Effector CD4-positive, alpha-beta T cell (primary cell): ENCODE results near the gene NCEH1.
"Not testable (repeated sequence)": the region's sequence is repeated elsewhere in the genome, so short reads cannot be mapped to it uniquely, and the experiment has no call there.

Experiments
- DNase-seq: peaks from one replicate; pipeline ENCODE4 v3.0.0-alpha.2; 2020

The NCEH1 gene

DNA sequence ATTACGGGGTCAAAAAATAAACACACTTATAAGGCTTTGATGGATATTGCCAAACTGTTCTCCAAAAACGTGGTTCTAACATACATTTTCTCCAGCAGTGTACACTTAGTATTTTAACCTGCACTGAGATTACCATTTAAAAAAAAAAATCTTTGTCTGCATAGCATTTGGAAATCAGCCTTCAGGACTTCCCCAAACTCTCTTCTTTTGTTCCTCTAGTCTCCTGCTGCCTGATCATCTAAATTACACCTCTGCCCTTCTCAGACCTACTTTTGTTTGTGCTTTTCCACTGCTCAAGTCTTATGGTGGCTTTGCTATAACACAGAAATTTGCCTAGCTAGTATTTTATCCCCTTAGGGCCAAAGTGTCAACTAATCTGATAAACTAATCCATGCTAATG is 3.8 kb downstream of the NCEH1 start:
- DNase-seq: no peak

DNA sequence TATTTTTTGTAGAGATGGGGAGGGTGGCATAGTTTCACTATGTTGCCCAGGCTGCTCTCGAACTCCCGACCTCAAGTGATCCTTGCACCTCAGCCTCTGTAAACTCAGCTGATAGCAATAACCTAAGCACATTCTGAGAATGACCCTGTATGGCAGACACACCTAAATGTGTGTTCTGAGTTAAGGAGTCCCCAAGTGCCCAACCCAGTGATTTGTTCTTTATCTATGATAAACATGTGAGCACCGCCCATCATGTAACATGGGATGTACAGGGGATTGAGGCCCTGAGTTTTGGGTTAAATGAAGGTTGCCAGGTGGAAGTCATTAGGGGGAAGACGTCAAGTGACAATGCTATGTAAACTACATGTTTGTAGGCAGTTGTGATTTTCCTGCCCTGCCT is 5.7 kb downstream of the NCEH1 start:
- DNase-seq: no peak

DNA sequence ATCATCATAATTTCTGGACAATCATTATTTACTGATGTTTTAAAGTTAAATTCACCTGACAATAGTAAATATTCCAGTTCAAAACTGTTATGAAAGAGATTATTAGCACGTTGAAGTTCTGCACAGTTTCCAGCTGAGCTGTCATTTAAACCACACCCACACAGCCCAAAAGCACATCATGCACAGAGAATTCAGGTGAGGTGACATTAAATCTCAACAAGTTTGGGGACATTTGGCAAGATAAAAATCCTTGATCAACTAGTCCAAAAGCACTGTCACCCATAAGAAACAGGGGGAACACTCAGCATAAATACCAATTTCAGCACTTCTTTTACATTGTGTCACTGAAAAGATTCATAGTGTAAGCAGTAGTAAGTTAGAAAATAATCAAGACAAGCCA is 6.9 kb downstream of the NCEH1 start:
- DNase-seq: no peak

DNA sequence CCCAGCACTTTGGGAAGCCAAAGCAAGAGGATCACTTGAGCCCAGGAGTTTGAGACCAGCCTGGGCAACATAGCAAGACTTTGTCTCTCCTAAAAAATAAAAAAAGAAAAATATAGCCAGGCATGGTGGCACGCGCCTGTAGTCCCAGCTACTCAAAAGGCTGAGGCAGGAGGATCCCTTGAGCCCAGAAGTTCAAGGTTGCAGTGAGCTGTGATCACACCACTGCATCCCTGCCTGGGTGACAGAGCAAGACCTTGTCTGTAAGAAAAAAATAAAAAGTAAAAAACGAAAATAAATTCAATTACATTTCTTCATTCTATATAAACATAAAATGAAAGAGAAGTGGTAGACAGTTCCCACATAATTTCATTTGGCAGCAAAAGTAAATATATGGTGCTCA is 8.1 kb downstream of the NCEH1 start:
- not testable (repeated sequence) for DNase-seq

DNA sequence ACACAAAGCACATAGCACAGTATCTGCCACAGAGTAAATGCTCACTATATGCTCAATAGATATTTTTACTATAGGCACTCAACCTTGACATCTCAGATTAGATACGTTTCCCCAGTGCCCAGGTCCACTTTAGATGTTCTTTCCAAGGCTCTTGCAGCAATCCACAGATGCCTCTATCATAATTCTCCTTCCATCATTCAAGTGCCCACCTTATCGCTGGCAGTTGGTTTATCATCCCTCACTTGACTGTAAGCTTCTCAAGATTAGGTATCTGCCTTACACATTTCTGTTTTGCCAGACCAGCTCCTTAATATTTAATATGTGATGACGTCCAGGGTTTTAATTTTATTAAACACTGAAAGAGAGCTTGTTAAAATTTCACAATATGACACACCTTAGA is 8.6 kb downstream of the NCEH1 start:
- DNase-seq: no peak

DNA sequence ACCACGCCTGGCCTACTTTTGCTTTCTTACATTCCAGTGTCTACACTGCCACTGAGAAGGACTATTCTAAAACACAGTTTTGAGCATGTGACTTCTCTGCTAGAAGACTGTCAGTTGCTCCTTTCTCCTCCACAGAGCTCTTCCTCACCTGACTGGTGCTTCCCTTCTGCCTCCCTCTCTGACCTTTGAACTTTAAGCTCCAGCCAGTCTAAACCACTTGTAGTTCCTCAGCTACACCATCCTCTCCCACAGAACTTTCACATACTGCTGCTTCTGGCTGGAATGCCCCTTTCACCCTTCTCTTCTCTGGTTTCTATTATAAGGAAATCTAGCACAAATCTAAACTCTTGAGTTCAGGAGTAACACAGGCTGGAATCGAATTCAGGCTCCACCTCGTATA is 9.1 kb downstream of the NCEH1 start:
- no peak for DNase-seq

DNA sequence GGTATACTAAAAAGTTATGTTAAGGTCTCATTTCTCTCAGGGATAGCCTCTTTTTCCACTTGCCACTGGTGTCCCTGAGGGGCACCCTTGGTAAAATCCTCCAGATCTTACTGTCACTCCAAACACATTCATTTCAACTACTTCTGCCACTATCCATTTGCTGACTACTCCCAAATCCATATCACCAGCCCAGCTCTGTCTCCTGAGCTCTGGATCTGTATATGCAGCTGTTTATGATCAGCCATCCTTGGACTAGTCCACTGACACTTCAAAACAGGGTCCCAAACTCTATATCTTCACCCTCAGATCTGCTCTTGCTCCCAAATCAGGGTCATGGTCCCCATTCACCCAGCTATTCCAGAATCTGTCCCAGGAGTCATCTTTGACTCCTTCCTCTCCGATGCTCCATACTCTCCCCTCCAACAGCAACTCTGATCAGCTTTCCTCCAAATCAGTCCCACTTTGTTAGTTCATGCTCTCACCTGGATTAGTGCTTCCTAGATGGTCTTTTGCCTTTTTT is 9.9 kb downstream of the NCEH1 start:
- DNase-seq: no peak

DNA sequence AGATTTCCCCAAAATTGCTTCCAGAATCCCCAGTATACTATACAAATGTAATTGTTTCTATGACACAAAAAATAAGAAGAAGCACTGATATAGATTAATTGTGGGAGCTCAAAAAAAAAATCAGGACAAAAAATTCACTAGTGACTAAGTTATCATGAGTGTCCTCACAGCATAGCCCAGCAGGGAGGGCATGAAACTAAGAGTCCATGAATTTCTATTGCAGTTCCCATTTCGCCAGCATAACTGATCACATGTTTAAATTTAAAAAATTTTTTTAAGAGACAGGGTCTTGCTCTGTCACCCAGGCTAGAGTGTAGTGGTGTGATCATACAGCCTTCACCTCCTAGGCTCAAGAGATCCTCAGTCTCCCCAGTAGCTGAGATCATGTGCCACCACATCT is 10.6 kb downstream of the NCEH1 start:
- no peak for DNase-seq

DNA sequence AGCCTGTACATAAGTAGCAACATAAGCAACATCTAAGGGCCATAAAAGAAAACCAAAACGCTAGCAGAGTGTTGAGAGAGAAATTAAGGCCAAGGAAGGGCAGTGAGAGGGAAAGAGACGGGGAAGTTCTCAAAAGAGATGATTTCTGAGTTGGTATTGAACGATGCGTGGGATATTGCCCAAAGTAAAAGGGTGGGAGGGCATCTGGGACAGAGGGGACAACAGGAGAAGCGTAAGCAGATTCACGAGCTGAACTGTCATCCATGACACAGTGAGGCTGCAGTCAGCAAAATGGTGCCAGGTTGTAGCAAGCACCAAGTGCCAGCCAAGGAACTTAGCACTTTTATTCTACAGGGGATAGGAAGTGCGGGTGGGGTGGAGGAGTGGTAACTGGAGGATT is 11.8 kb downstream of the NCEH1 start:
- no peak for DNase-seq

DNA sequence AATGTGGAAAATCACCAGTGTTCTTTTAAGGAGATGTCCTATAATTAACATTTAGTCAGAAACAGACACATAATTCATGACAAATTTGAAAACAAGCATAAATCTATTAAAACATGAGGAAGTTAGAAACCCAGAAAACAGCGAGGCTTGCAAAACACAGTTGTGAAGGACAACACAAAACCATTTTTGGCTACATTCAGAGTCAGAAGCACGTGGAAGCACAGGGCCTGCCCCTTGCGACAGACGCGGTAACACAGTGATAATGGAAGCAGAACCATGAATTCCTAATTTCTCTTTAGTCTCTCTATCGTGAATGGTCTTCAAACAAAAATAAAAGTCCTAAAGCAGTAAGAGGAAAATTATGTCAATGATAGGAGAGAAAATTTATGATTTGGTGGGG is 12.2 kb downstream of the NCEH1 start:
- DNase-seq: no peak

DNA sequence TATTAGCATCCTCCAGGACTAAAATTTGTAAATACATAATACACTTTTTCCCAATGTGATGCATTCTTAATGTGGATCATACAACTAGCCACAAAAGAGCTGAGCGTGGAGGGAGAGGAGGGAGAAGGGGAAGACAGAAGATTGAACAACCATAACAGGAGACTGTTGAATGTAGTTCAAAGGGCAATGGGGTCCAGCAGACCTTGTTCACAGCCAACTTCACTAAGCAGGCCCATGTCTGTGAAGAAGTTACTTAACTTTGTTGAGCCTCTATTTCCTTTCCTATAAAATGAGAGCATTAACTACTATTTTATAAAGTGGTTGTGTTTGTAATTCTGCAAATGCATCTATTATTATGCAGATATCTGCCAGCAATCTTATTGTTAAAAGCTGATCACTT is 13.3 kb downstream of the NCEH1 start:
- DNase-seq: no peak

DNA sequence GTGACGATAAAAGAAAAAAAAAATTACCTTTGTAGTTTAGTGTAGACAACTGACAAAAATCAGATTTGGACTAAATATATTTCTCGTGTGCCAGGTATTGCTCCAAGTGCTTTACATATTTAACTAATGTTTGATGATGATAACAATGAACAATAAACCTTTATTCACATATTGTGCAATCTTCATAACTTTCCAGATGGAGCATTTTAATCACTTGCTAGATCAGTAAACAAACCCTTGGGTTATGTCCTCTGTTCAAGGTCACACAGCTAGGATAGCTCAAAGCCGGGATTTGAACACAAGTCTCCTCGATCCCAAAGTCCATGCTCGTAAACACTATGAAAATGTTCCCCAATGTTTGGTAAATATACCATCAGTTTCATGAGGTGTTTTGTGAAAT is 14.5 kb downstream of the NCEH1 start:
- DNase-seq: no peak

DNA sequence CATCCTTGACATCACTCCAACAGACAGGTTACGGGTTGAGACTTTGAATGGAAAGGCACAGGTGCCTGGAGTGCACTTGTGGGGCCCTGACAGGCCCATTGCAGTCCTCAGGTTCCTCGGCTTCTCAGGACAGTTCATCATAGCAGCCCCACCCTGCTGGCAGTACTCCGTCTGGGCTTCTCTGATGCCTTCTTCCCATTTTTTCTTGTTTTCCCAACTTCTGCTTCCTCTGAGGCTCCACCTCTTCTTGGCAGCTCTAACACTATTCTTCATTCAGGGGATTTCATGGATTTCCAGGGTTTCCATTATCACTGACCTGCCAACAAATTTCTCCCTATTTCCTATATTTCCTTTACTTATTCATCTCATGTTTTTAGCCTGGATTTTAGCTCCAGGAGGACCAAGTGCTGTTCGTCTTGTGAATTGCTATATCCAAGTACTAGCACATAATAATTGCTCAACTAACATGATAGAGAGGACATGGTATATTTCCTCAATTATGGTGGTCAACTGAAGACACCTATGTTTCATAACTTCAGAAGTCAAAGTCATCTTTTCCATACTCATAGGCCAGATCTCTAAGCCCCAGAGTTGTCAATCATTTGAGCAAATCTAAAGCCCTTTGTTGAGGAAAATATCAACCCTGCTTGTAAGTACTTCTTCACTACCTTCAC is 16.2 kb downstream of the NCEH1 start:
- no peak for DNase-seq

DNA sequence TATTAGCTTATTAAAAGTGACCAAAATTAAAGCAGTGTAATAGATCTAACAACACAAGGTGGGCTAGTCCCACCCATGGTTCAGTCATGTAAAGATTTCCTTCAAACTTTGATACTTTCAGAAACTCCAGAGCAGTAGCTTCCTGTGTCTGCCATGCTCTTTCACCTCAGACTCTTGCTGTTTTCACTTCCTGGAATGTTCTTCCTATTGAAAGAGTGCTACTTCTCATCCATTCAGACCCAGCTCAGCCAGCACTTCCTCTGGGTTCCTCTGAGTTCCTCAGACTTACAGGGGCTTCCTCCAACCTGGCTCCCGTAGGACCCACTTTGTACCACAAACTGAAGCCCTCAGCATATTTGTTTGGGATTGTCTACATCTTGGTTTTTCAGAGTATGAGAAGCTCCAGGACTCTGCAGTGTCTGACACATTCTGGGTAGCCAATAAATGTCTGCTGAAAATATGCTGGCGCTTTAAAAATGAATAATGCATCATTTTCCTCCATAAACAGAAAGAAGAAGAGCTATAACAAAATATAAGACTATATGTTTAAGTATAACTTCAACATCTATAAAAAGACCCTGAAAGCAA is 18.0 kb downstream of the NCEH1 start:
- no peak for DNase-seq

DNA sequence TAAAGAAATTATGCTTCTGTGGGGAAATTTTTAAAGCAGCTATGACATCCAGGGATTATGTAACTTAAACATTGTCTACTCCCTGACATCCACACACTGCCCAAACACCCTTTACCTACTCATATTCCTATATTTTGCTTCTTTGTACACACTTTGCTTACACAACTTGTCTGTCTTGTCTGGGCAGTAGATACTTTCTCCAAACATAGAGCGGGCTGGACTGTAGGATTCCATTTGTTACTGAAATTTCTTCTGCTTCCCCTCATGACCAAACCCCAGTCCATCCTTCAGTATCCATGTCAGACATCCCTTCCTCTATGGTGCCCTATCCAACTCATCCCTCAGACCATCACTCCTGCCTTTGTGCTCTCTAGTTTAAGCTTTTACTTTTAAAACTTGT is 19.9 kb downstream of the NCEH1 start:
- no peak for DNase-seq

DNA sequence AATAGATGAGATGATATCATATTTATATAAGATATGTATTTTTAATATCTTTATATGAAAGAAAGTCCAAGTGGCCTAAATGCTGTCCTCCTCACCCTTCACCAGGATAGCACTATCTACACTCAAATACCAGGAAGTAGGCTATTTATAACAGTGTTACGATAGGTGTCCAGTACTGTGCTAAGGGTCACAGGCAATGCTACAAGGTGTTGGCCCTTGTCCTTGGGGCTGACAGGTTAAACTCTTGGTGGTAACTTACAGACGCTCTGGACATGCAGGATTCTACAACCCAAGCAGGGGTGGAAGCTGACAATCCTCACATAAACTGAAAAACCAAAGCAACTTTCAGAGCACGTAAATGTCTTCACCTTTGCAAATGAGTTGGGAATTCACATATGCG is 22.3 kb downstream of the NCEH1 start:
- no peak for DNase-seq

DNA sequence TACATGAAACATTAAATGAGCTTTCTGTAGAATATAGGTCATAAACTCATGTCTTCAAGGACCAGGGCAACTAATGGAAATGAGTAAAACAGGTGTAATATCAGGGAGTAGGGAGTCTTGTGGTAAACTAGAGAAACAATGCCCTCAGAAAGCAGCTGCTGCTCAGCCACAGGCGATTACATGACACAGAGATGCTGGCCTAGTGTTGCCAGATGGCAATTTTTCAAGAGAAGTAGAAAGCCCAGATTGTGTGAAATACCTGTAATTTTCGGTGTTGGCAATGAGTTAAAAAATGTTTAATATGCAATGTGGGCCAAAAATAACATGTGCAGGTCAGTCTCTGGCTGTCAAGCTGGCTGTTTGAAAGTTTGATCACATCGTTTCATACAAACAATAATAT is 23.4 kb downstream of the NCEH1 start:
- no peak for DNase-seq

DNA sequence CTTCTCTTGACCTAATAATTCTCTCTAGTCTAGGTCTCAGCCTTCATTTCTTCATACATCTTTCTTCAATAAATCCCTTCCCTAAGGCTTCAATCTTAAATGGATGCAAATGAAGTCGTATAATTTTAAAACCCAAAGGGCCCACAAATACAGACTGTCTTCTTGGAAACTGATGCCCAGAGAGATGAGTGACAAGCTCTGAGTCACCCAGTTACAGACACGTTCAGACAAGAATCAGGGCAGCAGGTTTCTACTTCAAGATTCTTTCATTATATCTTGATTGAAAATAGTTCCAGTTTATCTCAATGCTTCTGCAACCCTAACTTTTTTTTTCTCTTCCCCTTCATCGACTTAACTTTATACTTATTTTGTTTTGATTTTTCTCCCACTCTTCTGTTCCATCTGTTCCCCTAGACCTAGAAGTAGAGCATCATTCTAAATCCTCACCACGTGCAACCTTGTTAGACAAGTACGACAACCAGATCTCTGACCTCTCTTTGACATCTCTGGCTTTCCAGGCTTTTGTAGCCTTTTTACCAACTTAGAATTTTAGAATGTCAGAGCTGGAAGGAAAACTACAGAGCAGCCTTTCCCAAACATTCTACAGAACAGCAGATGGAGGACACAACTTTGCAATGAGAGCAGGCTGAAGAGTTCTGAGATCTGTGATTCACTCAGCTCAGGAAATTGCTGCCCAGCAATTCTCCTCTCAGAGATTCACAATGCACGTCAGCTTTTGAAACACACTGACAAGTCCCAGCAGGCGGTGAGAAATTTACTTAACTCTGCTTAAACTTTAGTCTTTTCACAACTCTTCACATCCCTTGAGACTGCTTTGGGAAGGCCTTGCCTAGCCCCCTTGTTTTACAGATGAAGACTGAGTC is 25.3 kb downstream of the NCEH1 start:
- no peak for DNase-seq

DNA sequence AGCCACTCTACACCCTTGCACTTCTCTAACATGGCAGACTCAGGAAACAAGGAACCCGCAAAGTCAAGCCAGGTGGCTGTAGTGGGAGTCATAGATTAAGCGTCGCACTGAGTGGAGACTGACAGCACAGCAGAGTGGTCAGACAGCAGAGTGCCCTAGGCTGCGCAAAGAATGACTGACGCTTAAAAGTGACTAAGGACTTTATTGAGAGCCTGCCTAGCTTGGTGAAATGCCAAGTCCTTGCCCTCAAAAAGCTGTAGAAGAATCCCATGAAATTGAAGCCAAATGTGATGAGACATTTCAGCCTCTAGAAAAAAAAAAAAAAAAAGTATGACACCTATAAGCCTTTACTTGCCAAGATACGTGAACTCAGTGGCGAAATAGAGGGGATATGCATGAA is 30.2 kb downstream of the NCEH1 start:
- no peak for DNase-seq

DNA sequence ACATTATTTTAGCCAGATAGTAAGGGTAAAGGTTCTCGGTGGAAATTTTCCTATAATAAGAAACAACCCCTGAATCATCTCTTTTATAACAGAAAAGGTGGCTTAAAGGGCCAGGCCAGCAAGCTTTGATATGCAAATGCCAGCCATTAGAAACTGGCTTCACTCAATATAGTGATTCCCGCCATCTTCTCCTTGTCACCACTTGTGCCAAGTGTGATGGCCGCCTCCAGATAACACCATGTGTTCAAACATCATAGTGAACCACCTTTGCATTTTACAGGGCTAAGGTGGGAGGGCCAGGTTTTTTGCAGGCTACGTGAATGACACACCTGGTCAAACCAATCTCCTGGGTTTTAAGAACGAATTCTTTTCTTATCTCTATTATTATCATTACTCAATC is 31.3 kb downstream of the NCEH1 start:
- DNase-seq: no peak

DNA sequence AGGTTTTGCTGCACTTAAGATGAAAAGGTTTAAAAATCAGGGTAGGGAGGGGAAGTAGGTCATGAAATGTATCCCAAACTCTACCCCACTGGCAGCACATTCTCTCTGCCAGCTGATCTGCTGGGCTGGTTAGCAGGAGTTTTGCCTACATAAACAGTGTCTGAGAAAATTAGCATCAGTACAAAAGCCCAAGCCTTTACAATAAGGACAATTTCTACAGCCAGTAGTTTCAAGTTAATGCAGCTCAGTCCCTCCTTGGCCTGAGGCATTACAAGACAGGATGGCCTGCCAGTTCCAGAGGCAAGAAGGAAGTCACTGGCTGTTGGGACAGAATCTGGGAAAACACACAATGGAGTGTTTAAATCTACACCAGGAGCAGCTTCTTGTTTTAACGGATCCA is 32.8 kb downstream of the NCEH1 start:
- DNase-seq: no peak

DNA sequence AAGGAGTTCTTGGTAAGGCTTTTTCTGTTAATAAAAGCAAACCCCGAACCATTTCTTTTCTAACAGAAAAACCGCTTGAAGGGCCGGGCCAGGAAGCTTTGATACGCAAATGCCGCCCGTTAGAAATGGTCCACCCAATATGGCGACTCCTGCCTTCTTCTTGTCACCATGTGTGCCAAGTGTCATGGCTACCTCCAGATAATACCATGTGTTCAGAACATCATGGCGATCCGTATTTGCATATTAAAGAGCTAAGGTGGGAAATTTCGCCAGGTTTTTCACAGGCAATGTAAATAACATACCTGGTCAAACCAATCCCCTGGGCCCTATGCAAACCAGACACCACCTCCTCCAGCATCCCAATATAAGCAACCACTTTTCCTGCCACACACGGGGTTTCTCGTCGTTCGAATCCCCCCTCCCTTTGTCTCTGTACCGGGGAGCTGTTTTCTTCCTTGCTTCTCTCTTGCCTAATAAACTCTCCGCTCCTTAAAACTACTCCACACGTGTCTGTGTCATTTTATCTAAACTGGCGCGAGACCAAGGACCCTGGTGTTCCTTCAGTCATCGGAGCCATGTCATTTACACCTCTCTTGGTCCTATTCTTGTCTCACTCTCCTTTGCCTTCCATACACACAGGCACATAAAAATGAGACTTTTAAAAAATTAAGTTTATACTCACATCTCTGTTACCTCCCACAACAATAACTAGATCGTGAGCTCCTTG is 34.5 kb downstream of the NCEH1 start:
- no peak for DNase-seq
